NCI-H446 treated with DMSO at 0.1 percent for 48 hours (cell line): ENCODE data around the gene DENND1A.
"Not testable (repeated sequence)": the region's sequence is repeated elsewhere in the genome, so short reads cannot be mapped to it uniquely, and the experiment has no call there.

Experiments used
- DNase-seq: peaks from one replicate; lab custom pipeline; 2025; lab: John Stamatoyannopoulos, UW

DENND1A gene

DNA sequence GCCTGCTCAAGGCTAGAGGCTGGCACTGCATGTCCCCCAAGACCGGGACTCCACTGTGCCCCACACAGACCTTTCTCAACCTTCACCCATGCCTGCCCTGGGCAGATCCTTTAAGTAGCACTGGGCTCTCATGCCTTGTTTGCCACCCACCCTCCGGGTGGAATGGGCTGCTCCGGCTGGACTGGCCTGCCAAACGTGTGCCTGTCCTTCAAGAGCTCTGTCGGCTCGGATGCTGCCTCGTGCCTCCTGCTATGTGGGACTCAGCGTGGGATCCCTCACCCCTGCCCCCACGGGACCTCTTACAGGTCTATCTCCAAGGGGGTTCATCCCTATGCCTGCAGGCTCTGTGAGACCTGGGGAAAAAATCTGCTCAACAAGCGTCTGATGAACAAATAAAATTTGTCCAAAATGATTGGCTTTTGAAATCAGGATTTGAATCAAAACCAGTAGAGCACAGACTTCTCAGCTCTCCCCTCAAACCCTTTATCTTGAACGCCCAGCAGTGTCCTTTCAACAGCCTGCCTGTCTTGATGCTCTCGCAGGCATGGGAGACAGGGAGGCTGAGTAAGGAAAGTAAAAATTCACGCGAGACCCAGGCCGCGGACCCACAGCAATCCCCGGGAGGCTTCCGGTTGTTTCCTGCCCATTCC is 517.6 kb downstream of the DENND1A start:
- no peak for DNase-seq

DNA sequence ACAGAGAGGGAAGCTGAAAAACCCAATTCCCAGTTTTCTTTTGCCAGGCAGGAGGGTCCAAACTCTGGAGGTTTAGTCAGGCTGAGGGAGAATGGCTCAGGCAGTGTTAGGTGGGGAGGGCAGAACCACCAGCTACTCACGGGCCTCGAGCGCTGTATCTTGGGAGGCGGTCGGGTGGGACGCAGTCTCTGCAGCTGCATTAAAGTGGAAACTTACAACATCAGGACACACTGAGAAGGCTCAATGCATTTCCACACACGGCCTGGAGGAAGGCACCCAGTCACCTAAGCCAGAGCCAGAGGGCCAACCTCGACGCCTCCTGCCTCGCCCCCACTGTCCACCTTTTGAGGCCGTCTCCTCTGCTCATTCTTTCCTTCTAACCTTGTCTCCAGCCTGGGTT is 518.3 kb downstream of the DENND1A start:
- DNase-seq: no peak

DNA sequence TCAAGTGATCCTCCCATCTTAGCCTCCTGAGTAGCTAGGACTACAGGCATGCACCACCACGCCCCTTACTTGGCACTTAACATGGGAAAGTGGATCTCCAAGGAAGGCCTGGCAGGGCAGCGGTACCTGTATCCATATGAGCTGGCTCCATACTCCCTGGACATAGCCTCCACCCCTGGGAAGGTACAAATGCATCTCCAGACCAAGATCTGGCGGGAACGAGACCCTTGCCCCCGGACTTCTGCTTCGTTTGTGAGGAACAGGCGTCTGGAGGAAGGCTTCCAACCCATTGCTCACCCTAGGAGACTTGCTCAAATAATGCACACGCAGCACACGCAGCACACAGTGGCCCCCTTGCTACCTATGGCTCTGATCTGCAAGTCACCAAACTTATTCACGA is 518.7 kb downstream of the DENND1A start:
- no peak for DNase-seq

DNA sequence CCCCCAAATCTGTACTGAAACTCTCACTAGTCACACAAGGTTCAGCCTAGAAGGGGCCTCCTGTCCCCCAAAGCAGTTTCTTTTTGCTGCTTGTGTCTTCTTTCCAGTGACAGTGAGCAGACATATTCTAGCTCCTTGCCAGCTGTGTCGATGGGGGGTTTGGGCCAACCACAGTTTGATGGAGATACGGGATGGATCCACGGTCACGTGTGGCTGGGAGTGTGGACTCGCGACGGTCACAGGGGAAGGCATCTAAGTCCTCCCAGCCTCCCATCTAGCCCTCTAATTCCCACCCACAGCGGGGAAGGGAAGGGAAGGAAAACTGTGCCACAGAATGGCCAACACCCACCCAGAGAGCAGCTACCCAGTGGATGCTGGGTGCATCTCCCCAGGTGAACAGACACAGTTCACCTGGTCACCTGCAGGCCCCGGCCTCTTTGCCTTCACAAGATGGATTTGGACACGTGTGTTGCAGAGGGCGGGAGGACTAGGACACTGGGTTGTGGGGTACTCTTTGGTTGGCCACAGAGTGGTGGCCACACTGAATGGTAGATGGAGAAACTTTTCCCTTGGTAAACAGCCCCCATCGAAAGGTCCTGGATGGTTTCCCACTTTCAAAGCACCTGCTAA is 519.5 kb downstream of the DENND1A start:
- DNase-seq: no peak

DNA sequence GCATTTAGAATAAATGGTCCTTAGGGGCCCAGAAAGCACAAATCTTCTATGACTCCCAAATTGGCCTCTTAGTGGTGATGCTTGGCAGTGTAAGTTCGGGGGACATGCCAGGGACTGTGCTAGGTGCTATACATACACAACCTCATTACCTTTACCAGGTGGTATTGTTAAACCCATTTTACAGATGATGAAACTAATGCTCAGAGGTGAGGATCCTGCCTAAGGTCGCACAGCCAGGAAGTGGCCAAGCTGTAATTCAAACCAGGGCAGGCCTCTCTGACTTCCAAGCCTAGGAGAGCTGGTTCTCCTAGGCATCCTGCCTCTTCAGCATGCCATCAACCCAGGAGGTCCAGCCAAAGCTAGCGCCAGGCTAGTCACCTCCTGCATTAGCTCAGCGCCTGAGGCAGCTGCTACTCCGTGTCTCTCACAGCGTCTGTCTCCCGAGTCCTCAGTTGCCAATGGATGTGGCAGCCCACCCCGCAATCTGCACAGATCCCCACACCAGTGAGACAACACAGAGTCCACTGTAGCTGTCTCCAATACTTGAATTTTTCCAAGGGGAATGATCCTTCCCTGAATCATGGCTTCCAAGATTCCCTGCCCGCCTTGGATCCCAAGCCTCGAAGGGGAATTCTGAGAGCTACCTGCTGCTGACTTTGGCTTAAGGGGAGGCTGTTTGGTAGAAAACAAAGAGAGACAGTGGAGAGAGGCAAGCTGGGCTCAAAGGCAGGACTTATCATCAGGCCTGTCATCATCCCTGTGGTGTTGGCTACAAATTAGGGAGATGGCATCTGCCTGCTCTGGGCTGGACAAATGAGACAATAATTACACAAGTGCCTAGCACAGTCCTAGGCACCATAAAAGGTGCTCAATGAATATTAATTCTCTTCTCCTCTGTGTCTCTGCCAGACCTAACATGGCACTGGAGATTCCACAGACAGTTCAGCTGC is 521.3 kb downstream of the DENND1A start:
- DNase-seq: no peak

DNA sequence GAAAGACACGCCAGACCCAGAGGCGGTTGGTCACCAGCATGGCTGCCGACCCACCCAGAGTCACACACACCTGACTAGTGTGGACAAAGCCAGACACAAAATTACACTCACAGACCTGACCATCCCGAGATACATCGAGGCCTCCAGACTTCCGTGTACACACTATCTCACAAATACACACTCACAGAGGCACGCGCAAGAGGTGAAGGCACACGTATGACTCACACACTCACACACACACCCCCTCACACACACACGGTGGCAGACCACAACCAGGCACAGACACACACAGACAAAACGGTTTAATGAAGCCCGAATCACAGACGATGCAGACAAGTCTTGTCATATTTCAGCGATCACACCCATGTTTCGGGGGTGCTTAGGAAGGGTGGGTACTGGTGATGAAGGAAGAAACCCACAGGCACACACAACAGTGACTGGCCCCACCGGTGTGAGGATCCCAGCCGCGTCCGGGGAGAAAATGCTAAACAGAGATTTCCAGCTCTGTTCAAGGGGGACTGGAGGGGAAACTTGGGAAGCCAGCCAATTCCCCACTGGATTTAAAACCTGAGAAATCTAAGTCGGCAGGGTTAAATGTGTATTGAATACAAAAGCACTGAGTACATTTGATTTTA is 522.6 kb downstream of the DENND1A start:
- no peak for DNase-seq

DNA sequence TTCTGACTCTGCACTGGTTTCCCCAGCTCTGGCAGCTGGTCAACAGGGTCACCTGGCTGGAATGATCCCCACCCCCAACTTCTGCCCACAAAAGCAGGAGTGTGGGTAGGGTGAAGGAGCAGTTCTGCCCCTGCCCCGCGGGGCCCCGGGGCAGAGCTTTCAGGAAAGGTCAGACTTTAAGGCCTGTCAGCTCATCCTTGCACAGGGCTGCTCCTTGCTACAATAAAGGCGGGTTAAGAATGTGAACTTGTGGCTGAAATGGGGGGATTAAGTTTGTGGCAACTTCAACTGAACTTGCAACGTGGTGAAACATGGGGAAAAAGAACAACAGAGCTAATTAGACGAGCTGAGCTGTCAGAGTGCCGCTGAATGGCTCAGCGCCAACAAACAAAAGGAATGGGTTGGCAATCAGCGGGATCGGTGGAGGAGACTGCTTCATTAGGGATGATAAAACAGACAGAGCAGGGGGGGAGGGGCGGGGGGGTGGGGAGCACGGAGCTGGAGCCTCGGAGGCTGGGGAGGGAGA is 523.2 kb downstream of the DENND1A start:
- no peak for DNase-seq

DNA sequence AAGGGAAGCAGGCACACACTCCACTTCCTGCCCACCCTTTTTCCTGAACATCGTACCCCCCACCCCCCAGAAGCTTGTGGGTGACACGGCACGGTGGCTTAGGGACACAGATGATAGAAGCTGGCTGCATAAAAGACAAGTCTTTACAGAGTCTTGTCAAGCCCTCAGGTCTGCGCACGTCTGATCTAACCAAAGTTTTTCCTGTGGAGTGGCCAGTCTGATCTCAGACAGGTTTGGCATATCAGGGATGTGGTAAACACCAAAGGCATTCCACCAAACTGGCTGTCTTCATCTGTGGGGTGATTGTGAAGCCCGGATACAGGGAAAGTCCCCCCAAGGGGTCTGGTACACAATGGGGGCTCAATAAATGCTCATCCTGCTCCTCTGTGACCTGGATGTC is 523.9 kb downstream of the DENND1A start:
- DNase-seq: no peak

DNA sequence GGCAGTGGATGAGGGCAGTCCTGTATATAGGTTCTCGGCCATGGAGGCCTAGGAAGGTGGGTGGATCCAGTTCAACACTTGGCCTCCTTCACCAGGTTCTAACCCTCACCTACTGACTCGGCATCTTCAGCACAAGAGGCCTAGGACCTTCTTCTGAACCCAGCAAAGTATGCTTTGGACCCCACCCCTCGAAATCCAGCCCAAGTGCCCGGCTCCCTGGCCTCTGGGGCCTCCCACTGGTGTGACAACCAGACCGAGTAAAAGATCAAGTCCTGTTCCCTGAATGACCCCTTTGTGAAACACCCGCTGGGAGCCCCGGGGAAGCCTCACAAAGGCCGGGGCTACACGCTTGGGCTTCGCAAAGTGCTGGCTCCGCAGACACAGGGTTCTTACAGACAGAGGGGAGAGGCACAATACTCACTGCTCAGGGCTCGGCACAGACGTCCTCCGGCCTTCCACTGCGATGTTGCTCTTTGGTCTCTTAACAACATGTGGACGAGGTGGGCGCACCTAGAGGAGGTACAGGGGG is 526.9 kb downstream of the DENND1A start:
- DNase-seq: no peak

DNA sequence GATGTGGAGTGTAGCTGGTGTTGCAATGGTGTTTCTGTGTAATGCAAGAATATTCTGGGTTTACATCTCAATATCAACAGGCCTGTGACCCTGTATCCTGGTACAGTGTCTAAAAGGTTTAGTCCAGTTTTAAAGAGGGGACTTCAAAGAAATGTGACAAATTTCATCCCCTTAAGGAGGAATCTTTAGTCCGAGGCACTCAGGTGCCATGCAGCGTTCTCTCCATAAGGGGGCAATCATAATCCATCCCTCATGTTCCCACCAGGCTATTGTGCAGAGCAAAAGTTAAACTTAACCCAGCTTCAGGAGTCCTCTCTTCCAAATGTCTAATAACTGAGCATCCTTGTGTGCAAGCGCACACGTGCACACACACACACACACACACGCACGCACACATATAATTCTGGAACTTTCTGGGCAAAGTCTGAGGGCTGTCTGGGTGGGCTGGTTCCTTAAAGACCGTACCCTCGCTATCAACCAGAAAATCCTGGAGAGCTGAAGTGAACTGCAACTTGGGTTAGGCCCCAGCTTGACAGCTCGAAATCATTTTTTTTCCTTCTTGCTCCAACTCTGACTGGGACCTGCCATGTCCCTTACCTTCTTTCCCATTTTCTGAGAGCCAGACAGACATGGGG is 527.9 kb downstream of the DENND1A start:
- peak; percentile 24 for DNase-seq

DNA sequence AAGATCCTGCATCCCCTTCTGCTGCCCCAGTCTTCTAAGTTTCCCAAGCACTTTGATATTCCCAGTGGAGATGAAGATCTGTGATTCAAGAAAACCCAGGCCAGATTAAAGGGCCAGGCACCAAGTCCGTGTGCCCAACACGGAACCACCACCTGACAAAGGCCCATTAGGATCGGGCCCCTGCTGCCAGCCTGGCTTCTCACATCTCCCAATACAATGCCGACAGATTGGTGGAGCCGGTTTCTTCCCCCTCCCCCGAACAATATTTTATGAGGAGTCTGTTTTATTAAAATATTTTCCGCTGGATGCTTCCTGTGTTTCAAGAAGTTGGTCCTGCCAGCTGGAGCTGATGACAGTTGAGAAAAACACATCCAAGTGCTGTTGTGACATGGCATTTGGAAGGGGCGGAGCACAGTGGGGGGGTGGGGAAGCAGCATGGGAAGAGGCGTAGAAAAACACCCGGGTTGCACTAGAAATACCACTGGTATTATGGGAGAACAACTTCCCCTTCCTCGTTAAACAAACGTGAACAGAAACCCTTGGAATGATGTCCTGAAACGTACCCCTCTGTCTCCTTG is 528.9 kb downstream of the DENND1A start:
- DNase-seq: peak; percentile 58

DNA sequence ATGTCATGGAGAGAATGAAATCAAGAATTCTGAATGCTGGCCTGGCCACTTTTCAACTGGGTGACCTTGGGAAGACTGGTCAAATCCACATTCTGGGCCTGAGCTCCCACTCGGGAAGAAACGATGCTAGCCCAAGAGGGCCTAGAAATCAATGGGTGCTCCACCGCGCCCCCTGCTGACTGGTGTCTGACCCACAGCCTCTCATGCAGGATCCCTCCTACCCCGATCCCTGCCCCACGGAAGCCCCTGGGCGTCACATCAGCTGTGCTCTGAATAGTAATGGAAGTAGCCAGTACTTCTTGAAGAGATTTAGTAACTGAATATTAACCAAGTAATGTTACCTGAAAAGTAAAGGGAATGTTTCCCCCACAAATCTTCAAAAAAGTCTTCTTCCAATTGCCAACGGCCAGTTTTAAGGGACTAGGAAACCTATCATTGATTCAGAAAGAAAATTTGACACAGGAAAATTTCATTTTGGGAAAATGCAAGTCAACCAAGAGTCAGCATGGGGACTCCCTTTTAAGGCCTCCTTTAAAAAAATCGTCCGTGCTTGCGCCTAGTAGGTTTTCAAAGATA is 530.0 kb downstream of the DENND1A start:
- no peak for DNase-seq

DNA sequence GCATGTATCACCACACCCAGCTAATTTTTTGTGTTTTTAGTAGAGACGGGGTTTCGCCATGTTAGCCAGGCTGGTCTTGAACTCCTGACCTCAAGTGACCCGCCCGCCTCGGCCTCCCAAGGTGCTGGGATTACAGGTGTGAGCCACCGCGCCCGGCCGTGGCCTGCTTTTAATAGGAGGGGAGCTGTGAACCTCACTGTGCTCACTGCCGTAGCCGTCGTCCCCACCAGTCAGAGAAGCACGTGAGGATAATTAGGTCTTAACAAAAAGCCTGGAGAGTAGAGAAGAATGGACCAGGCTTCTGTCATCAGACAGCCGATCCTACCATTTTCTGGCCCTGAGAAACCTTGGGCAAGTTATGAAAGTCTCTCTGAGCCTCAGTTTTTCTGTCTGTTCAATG is 531.0 kb downstream of the DENND1A start:
- DNase-seq: not testable (repeated sequence)

DNA sequence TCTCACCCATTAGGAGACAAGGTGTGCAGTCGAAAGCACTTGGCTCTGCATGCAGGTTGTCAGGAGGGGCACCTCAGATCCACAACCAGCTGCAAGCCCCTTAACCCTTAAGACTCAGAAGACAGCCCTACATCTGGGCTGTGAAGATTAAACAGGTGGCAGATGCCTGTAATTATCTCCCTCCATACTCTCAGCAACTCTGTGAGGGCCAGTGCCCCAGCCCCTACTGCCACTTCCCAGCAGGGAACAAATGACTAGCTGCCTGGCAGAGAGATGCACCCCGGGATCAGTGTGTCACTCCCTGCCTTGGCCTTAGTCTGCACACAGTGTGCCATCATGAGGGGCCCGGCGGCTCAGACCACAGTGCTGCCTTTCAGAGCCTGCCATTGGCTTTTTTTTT is 532.0 kb downstream of the DENND1A start:
- no peak for DNase-seq

DNA sequence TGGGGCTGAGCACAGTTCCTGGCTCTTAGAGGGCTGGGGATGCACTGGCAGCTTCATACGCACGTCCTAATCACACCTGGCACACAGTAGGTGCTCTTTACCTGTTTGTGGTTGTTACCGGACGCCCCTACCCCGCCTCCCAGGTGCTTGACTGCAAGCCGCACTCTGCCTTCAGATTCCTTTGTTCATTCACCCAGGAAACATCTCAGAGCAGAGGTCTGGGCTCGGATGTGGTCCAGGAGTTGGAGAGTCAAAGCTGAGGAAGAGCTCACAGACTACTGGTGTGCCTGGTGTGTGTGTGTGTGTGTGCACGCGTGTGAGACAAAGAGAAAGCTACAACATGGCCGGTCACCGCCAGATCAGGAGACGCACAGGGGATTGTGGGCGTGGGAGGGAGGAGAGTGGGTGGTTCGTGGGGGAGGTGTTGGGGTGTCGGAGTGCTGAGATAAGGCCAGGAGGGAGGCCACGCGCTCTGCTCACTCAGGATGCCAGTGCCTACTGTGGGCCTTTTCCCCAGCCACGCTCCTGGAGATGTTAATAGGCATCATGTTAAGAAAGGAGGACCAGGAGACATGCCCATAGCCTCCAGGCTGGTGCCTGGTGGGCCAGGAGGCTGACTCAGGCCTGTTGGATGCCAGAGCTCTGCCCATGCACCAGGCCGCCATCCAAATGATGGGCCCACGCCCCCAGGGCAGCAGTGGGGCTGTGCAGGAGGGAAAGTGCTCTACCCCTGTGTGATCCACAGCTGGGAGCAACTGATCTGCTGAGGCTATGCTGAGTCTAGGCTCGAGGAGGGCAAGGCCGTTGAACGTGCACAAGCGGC is 534.0 kb downstream of the DENND1A start:
- DNase-seq: peak; percentile 19

DNA sequence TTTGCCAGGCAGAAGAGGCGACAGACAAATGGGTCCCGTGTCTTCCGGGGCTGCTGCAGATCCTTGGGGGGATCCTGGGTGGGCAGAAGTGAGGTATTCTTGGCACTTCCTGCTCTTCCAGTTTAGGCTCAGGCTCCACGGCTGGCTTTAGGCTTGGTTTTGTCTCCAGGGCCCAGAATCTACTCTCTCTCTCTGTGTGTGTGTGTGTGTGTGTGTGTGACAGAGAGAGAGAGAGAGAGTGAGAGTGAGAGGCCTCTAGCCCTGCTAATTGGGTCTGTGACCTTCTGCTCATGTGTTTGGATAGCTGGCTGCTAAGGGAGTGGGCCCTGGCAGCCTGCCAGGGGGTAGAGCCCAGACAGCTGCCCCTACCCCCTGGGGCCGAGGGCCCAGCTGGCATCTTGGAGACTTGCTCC is 534.6 kb downstream of the DENND1A start:
- peak; percentile 71 for DNase-seq

DNA sequence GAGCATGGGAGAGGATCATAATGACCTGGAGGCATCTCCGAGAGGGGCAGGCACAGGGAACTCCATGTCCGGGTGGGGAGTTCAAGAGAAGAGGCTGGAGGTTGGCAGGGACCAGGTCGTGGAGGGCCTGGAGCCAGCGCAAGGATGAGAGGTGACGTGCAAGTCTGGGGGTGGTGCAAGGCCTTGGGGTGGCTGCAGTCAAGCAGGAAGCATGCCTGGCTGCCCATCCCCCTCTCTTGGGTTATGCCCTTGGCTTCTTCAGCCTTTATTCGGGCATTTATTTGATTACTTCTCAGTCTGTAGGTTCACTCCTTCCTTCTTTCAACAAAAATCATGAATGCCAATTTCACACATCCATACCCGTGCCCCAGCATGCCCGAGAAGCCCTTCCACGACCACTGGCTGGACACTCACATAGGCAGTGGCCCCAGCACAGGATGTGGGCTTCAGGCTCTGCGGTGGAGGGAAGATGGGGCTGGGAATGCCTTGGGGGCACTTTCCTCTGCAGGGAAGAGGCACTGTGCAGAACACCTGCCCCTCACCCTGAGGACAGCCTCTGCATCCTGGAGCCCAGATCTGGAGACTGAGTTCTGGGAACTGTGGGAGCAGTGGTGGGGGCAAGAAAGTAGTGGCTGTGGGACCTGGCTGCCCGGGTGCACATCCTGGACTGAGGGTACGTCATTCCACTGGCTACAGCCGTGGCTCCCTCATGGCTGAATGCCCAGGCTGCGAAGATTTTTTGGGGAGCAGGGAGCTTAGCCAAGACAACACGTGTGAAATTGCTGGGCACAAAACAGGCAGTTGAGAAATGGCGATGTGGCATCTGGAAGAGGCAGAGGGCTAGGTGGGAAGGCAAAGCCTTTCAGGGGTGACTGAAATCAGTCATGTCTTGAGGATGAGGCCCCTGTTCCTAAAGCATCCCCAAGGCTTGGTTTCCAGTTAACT is 535.4 kb downstream of the DENND1A start:
- no peak for DNase-seq

DNA sequence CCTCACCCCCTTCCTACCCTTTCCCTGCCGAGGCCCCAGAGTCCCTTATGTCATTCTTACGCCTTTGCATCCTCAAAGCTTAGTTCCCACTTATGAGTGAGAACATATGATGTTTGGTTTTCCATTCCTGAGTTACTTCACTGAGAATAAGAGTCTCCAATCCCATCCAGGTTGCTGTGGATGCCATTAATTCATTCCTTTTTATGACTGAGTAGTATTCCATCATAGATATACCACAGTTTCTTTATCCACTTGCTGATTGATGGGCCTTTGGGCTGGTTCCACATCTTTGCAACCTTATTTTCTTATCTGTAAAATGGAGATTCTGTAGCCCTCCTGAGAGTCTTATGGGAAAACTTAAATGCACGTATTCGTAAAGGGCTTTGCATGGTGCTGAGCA is 537.1 kb downstream of the DENND1A start:
- DNase-seq: no peak

DNA sequence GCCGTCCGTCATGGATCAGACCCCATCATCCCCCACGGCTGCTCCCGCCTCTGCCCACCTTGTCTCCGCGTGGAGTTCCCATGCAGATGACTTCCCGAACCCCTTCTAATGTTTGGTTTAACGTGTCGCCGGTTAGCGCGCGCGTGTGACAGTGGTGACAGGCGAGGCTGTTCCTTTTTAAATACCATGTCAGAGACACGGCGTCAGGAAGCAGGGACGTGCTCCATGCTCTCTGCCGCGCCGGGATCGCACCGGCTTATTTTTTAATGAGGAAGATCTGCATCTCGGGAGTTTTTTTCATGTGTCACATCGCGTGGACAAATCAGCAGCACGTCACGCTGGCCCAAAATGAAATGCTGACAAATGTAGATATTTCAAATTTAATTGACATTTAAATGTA is 538.0 kb downstream of the DENND1A start:
- no peak for DNase-seq
